HG03354 (cell line): Measurements from ENCODE around the gene SNX7.
A peak's percentile ranks its signal among the peaks of the same experiment; 100 is the strongest.

Source experiments
- ATAC-seq: cut with Tn5 transposase; IDR thresholded peaks from one replicate; pipeline ENCODE4 v1.9.1; 2021; ENCODE audit warnings: mild to moderate bottlenecking; ENCODE audit not compliant: unreplicated experiment, poor library complexity, severe bottlenecking

The SNX7 gene

GRCh38 chr1:98761219-98761865, 99.8 kb downstream of the SNX7 start:
- no peak for ATAC-seq

- no peak for ATAC-seq
Measured at GRCh38 chr1:98763488-98764150, 102.1 kb downstream of the SNX7 start.

GRCh38 chr1:98764485-98764884, 103.0 kb downstream of the SNX7 start:
- no peak for ATAC-seq

- peak; percentile 64 for ATAC-seq
Measured at GRCh38 chr1:98766255-98766654, 104.7 kb downstream of the SNX7 start.

- ATAC-seq, result no peak
Measured at GRCh38 chr1:98769162-98769561, 107.6 kb downstream of the SNX7 start.

GRCh38 chr1:98781906-98782305, 120.4 kb downstream of the SNX7 start:
- ATAC-seq, result no peak

- no peak for ATAC-seq
Measured at GRCh38 chr1:98783821-98784220, 122.3 kb downstream of the SNX7 start.

- no peak for ATAC-seq
Measured at GRCh38 chr1:98791498-98791897, 130.0 kb downstream of the SNX7 start.

- no peak for ATAC-seq
Measured at GRCh38 chr1:98792123-98792522, 130.6 kb downstream of the SNX7 start.

- no peak for ATAC-seq
Measured at GRCh38 chr1:98793136-98793535, 131.6 kb downstream of the SNX7 start.

- ATAC-seq, result peak; percentile 99
Measured at GRCh38 chr1:98794196-98794886, 132.8 kb downstream of the SNX7 start.

GRCh38 chr1:98796049-98796448, 134.5 kb downstream of the SNX7 start:
- no peak for ATAC-seq

- ATAC-seq, result no peak
Measured at GRCh38 chr1:98797506-98797905, 136.0 kb downstream of the SNX7 start.
